Uterine smooth muscle cell (primary cell): ENCODE measurements around the gene ELFN1. TPM values are rescaled to one million over a fixed set of nuclear protein-coding genes. Genes with fewer than 3 reads are reported as not detected.

Experiments used
- total RNA-seq: library from RNA; depleted of rRNA; stranded (reverse); fragments of >200 nt; gene quantifications from 2 replicates; pipeline ENCODE4 v1.2.3, GENCODE V29; 2014

The ELFN1 gene
- total RNA-seq, result 0.77 and 1.2 TPM in 2 replicates

DNA sequence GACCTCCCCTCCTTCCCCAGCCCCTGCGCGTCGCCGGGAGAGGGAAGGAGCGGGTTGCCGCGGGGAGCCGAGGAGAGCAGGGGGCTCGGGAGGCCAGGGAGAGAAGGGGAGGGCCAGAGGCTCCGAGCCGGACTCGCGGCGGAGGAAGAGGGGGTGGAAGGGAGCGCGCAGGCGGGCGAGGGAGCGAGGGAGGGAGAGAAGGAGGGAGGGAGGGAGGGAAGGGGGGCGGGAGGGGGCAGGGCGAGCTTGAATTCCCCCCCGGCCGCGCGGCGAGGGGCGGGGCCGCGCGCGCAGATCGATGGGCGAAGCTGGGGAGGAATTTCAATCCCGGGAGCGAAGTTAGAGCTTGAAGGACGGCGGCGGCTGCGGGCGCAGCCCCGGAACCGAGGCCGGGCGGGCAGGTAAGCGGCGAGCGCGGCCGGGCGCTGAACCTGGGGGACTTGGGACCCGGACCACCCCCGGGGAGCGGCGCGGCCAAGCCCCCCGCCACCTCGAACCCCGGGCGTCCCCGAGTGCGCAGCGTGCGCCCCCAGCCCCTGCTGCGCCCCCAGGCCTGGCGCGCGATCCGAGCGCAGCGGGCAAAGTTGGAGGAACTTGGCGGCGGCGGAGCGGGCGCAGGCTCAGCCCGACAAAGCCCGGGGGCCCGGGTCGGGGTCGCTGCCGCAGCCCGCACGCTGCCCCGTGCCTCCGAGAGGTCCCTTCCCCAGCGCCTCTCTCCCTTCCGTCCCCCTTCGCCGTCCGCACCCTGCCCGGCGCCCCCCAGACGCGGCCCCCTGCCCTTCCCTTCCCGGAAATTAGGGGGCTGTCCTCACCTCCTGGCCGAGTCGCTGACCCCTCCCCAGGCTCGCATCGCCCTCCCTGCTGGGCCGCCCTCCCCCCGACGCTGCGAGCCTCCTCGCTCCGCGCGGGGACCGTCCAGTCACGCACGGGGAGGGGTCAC lies at the start of gene ELFN1:
ELFN1 (plus strand) TSS at position 324 of the 940 bp plus-strand sequence. CDS start 74,320 bp downstream, outside the sequence.

Other genes starting within 250 kb of the ELFN1 start
- gene MICALL2, start 210.8 kb upstream of the ELFN1 start, total RNA-seq, result 15.0 and 16.7 TPM in 2 replicates
- gene INTS1, start 165.9 kb upstream of the ELFN1 start, total RNA-seq, result 48.7 and 50.8 TPM in 2 replicates
- gene MAFK, start 139.6 kb upstream of the ELFN1 start, total RNA-seq, result 31.2 and 33.0 TPM in 2 replicates
- gene TMEM184A, start 114.1 kb upstream of the ELFN1 start, total RNA-seq, result 0.11 TPM in 1 of 2 replicates, not detected in the other
- gene PSMG3, start 100.2 kb upstream of the ELFN1 start, total RNA-seq, result 26.4 and 31.8 TPM in 2 replicates